ENCODE measurements around the gene RBM42. TPM values are rescaled to one million over a fixed set of nuclear protein-coding genes. Genes with fewer than 3 reads are reported as not detected.

Gene RBM42
- total RNA-seq, 1 donor from 2014 or later: 76.0 TPM

- Mint-ChIP-seq H3K27me3 (peaks cover 4% of the 10 kb centered on the region), H3K9me3 (ENCODE audit: low read depth) (no peaks in the 10 kb centered on the region), H3K36me3 (ENCODE audit: insufficient read depth) (peaks cover 15% of the 10 kb centered on the region)
Measured at GRCh38 chr19:35663981-35664380, 35.1 kb downstream of the RBM42 start.

GRCh38 chr19:35665157-35665556, 36.3 kb downstream of the RBM42 start:
- Mint-ChIP-seq H3K27ac (no peak overlapping the region), H3K9me3 (ENCODE audit: low read depth) (no peaks in the 10 kb centered on the region), H3K4me3 (ENCODE audit: low read depth) (no peak overlapping the region), H3K36me3 (ENCODE audit: insufficient read depth) (peaks cover 13% of the 10 kb centered on the region), H3K27me3 (peaks cover 16% of the 10 kb centered on the region), H3K4me1 (ENCODE audit: low read depth) (peaks cover 3% of the 10 kb centered on the region)
- TF ChIP-seq CTCF (IDR thresholded peaks at IDR 0.05; ENCODE audit: unreplicated experiment): no peak
- no peak for DNase-seq (ENCODE audit: low spot score, unreplicated experiment)

More at GRCh38 chr19:35663981-35664380, 35.1 kb downstream of the RBM42 start:
- TF ChIP-seq CTCF (IDR thresholded peaks at IDR 0.05; ENCODE audit: unreplicated experiment): no peak
- Mint-ChIP-seq H3K27ac (no peak overlapping the region), H3K4me3 (ENCODE audit: low read depth) (no peak overlapping the region), H3K4me1 (ENCODE audit: low read depth) (peaks cover 3% of the 10 kb centered on the region)
- no peak for DNase-seq (ENCODE audit: low spot score, unreplicated experiment)

GRCh38 chr19:35665604-35666003, 36.8 kb downstream of the RBM42 start:
- no peak overlapping the region for H3K27ac Mint-ChIP-seq
- H3K9me3 Mint-ChIP-seq (ENCODE audit: low read depth): no peaks in the 10 kb centered on the region
- H3K4me1 Mint-ChIP-seq (ENCODE audit: low read depth): peaks cover 3% of the 10 kb centered on the region
- no peak for TF ChIP-seq CTCF (IDR thresholded peaks at IDR 0.05; ENCODE audit: unreplicated experiment)
- H3K36me3 Mint-ChIP-seq (ENCODE audit: insufficient read depth): peaks cover 13% of the 10 kb centered on the region
- no peak for DNase-seq (ENCODE audit: low spot score, unreplicated experiment)
- no peak overlapping the region for H3K4me3 Mint-ChIP-seq (ENCODE audit: low read depth)
- H3K27me3 Mint-ChIP-seq: peaks cover 16% of the 10 kb centered on the region

GRCh38 chr19:35666251-35666913, 37.5 kb downstream of the RBM42 start, which contains the start of gene UPK1A:
UPK1A (plus strand) TSS chr19:35666517; CDS start chr19:35666813, 296 bp downstream.
- no peak for TF ChIP-seq CTCF (IDR thresholded peaks at IDR 0.05; ENCODE audit: unreplicated experiment)
- no peak for DNase-seq (ENCODE audit: low spot score, unreplicated experiment)
- peaks cover 3% of the 10 kb centered on the region for H3K4me1 Mint-ChIP-seq (ENCODE audit: low read depth)
- no peaks in the 10 kb centered on the region for H3K9me3 Mint-ChIP-seq (ENCODE audit: low read depth)
- no peak within 1 kb of the TSS for H3K27ac Mint-ChIP-seq
- H3K36me3 Mint-ChIP-seq (ENCODE audit: insufficient read depth): peaks cover 11% of the 10 kb centered on the region
- H3K27me3 Mint-ChIP-seq: peaks cover 21% of the 10 kb centered on the region
- H3K4me3 Mint-ChIP-seq (ENCODE audit: low read depth): no peak within 1 kb of the TSS

- no peak for DNase-seq (ENCODE audit: low spot score, unreplicated experiment)
- TF ChIP-seq CTCF (IDR thresholded peaks at IDR 0.05; ENCODE audit: unreplicated experiment): no peak
- Mint-ChIP-seq H3K4me1 (ENCODE audit: low read depth) (peaks cover 4% of the 10 kb centered on the region), H3K36me3 (ENCODE audit: insufficient read depth) (no peaks in the 10 kb centered on the region), H3K4me3 (ENCODE audit: low read depth) (no peak overlapping the region), H3K9me3 (ENCODE audit: low read depth) (no peaks in the 10 kb centered on the region), H3K27ac (no peak overlapping the region), H3K27me3 (peaks cover 43% of the 10 kb centered on the region)
Measured at GRCh38 chr19:35669566-35669965, 40.7 kb downstream of the RBM42 start.
